Natural killer cell treated with Interleukin-12 subunit alpha and Interleukin-12 subunit beta and Interleukin-15 and Interleukin-18, amount 100 ng/mL, for 72 hours (primary cell): ENCODE data around the gene CD177. TPM values are rescaled to one million over a fixed set of nuclear protein-coding genes. Genes with fewer than 3 reads are reported as not detected.
A peak's percentile ranks its signal among the peaks of the same experiment; 100 is the strongest.
"Not testable (repeated sequence)": the region's sequence is repeated elsewhere in the genome, so short reads cannot be mapped to it uniquely, and the experiment has no call there.

Experiments
- ATAC-seq, 2 donors: fragments of 150-1000 bp; cut with Tn5 transposase in 1 of 2; sonication (Bioruptor Pico), chemical (Tn5 transposase) in 1 of 2; 2 replicates each; pipeline ENCODE4 v1.10.0; 2021
- DNase-seq: peaks from one replicate; pipeline ENCODE4 v3.0.0; 2022; ENCODE audit warnings: low spot score
- H3K27ac Mint-ChIP-seq, 2 donors: 1 replicate in 1 of 2; 2 replicates in 1 of 2; pipeline ENCODE4 v1.8.0; 2022; ENCODE audit warnings: mixed read lengths in 2 of 2, mild to moderate bottlenecking in 1 of 2, moderate library complexity in 1 of 2
- H3K27me3 Mint-ChIP-seq, 2 donors: 1 replicate in 1 of 2; 2 replicates in 1 of 2; pipeline ENCODE4 v1.8.0; 2022; ENCODE audit warnings: mixed read lengths in 2 of 2
- H3K36me3 Mint-ChIP-seq: one replicate; pipeline ENCODE4 v1.8.0; 2022; ENCODE audit warnings: mixed read lengths
- H3K4me1 Mint-ChIP-seq, 2 donors: 1 replicate in 1 of 2; 2 replicates in 1 of 2; pipeline ENCODE4 v1.8.0; 2022; ENCODE audit warnings: low read depth in 2 of 2, mixed read lengths in 2 of 2, mild to moderate bottlenecking in 1 of 2
- H3K4me3 Mint-ChIP-seq: one replicate; pipeline ENCODE4 v1.8.0; 2022; ENCODE audit warnings: mixed read lengths
- H3K9me3 Mint-ChIP-seq: 2 replicates; pipeline ENCODE4 v1.8.0; 2022; ENCODE audit warnings: mixed read lengths
- total RNA-seq, 2 donors: library from RNA; stranded (reverse); gene quantifications; one replicate each; pipeline ENCODE4 v1.2.3, GENCODE V29; 2022

Gene CD177
- total RNA-seq, 2 donors from 2014 or later: not detected

DNA sequence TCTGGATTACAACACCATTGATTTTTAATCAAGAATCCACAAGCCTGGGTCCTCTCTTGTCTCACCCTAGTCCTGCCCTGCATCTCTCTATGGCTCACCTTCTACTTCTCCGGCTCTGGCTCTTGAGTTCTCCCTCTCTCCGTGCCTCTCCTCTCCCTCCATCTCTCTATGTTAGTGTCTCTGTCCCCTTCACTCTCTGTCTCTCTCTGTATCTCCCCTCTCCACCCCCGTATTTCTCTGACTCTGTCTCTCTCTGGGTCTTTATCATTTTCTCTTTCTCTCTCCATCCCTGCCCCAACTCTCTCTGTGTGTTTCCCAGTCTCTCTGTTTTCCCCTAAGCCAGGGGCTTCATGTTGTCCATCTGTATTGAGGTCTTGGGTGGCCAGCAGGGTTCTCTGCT lies 12.4 kb upstream of the CD177 start:
- DNase-seq, ATAC-seq, H3K36me3 Mint-ChIP-seq, H3K27ac Mint-ChIP-seq, H3K9me3 Mint-ChIP-seq, H3K4me1 Mint-ChIP-seq, H3K4me3 Mint-ChIP-seq: not testable (repeated sequence)
- H3K27me3 Mint-ChIP-seq: peaks cover 18 to 36% of the 10 kb centered on the region in 2 donors

DNA sequence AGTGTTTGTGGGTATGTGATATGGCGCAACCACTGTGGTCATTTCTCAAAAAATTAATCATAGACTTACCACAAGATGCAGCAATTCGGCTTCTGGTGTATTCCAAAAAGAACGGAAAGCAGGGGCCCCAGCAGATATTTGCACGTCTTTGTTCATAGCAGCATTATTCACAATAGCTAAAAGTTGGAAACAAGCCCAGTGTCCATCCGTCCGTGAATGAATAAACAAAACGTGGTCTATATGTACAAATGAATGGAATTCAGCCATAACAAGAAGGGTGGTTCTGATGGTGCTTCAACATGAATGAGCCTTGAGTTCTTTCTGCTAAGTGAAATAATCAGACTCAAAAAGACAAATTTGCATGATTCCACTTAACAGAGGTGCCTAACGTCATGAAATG lies 11.4 kb upstream of the CD177 start:
- not testable (repeated sequence) for H3K4me1 Mint-ChIP-seq, H3K36me3 Mint-ChIP-seq, H3K9me3 Mint-ChIP-seq, ATAC-seq, DNase-seq, H3K4me3 Mint-ChIP-seq
- peak overlapping the region in 1 of 2 donors; percentile 64 for H3K27ac Mint-ChIP-seq
- H3K27me3 Mint-ChIP-seq: peaks cover 17 to 36% of the 10 kb centered on the region in 2 donors

DNA sequence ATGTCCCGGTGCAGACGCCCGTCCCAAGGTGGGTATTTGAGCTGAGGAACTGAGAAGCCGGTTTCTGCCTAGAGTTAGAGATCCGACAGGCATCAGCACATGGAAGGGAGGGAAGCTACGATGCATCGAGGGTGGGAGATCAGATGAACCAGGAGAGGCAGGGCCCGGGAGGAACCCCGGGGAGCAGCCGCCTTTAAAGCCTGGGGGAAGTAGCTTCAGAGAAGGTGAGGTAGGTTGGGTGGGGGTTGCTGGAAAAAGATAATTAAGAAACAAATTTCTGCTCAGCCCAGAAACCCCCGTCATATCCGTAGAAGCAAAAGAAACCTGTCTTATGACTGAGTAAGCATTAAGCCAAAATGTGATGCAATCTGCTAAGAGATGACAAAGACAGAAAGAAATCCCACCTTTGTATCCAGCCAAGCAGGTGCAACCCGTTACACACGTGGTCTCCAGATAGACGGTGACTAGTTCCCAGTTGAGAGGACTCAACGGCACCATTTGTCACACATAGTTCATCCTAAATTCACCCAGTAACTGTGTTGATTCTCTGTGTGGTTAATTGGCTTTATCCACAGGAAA lies 9.1 kb upstream of the CD177 start:
- H3K27me3 Mint-ChIP-seq: peaks cover 17 to 36% of the 10 kb centered on the region in 2 donors
- H3K4me1 Mint-ChIP-seq, H3K36me3 Mint-ChIP-seq, H3K9me3 Mint-ChIP-seq, DNase-seq, H3K4me3 Mint-ChIP-seq, H3K27ac Mint-ChIP-seq, ATAC-seq: not testable (repeated sequence)

DNA sequence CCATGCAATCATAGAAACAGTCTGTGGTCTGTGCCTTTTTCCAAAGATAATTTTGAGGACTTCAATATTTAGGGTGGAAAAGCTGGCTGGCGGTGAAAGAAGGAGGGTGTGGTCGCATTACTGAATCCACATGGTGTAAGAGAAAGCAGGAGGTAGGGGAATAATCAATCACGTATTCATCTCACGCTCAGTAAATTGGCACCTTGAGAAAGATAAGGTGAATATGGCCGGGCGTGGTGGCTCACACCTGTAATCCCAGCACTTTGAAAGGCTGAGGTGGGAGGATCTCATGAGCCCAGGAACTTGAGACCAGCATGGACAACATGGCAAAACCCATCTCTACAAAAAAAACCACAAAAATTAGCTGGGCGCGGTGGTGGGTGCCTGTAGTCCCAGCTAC lies 3.7 kb upstream of the CD177 start:
- ATAC-seq, H3K27ac Mint-ChIP-seq, H3K4me3 Mint-ChIP-seq, H3K9me3 Mint-ChIP-seq, DNase-seq, H3K4me1 Mint-ChIP-seq, H3K36me3 Mint-ChIP-seq: not testable (repeated sequence)
- peaks cover 8 to 17% of the 10 kb centered on the region in 2 donors for H3K27me3 Mint-ChIP-seq

DNA sequence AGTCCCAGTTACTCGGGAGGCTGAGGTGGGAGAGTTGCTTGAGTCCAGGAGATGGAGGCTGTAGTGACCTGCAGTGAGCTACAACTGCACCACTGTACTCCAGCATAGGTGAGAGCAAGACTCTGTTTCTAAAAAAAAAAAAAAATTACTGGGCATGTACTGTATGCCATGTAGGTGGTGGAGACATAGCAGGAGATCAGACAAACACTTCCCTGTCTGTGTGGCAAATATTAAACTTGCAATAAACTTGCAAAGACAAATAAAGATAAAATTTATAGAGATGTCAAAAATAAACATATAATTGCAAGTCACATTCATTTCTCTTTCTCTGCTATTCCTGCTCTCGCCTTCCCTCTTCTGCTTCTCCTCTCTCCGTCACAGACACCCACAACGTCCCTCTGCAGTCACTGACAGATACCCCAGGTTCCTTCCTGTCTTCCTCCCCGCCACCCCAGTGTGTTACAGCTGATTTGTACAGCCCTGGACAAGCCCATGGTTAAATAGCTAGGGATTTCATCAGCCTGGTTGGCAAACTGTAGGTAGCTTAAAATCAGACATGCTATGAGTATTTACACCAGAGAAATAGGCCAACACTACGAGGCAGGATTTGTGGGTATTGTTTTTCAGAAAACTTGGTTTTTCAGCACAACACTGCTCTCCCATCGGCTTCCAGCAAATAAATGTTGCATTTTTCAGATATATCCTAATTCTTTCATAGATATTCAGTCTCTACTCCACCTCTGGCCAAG lies 1.3 kb upstream of the CD177 start:
- no peak for DNase-seq
- Mint-ChIP-seq H3K9me3 (no peaks in the 10 kb centered on the region), H3K4me1 (no peaks in the 10 kb centered on the region), H3K27ac (no peak overlapping the region), H3K4me3 (no peak overlapping the region), H3K27me3 (peaks cover 11 to 18% of the 10 kb centered on the region in 2 donors), H3K36me3 (no peaks in the 10 kb centered on the region)
- ATAC-seq: no peak

DNA sequence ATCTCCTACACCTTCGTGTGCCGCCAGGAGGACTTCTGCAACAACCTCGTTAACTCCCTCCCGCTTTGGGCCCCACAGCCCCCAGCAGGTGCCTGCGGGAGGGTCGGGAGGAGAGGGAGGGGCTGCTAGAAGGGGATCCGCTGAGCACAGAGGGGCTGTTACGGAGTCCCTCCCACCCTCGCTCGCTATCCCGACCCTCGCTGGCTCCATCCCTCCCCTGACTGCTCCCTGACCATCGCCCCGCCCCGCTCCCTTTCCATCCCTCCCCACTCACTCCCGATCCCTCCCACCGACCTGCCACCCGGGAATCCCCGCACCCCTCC lies 780 bp downstream of the CD177 start:
- H3K27ac Mint-ChIP-seq: no peak overlapping the region

DNA sequence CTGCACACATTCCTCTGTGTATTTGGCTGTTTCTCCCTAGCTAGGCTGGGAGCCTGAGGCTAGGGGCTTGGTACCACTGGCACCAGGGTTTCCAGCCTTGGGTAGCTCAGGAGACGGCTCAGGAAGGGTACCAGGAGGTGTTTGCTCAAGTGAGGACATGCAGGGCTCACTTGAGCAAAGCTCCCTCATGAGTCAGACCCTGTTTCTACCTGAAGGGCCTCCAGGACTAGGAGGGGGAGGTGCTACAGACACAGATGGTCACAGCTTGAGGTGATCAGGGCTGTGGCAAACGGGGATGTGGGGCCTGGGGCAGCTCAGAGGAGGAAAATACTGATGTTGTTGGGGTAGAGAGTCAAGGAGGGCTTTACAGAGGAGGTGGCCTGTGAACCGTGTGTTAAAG lies 3.3 kb downstream of the CD177 start:
- H3K27ac Mint-ChIP-seq, ATAC-seq, H3K36me3 Mint-ChIP-seq, H3K4me1 Mint-ChIP-seq, H3K9me3 Mint-ChIP-seq, DNase-seq, H3K4me3 Mint-ChIP-seq: not testable (repeated sequence)
- peaks cover 11 to 18% of the 10 kb centered on the region in 2 donors for H3K27me3 Mint-ChIP-seq

More for the DNA sequence above, 780 bp downstream of the CD177 start:
- H3K27me3 Mint-ChIP-seq: peaks cover 11 to 18% of the 10 kb centered on the region in 2 donors
- no peaks in the 10 kb centered on the region for H3K9me3 Mint-ChIP-seq
- H3K4me1 Mint-ChIP-seq: no peaks in the 10 kb centered on the region
- H3K36me3 Mint-ChIP-seq: no peaks in the 10 kb centered on the region
- DNase-seq (no peak), ATAC-seq (no peak)
- no peak overlapping the region for H3K4me3 Mint-ChIP-seq

DNA sequence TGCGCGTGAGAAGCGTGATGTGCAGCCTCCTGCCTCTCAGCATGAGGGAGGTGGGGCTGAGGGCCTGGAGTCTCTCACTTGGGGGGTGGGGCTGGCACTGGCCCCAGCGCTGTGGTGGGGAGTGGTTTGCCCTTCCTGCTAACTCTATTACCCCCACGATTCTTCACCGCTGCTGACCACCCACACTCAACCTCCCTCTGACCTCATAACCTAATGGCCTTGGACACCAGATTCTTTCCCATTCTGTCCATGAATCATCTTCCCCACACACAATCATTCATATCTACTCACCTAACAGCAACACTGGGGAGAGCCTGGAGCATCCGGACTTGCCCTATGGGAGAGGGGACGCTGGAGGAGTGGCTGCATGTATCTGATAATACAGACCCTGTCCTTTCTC lies 8.7 kb downstream of the CD177 start:
- H3K9me3 Mint-ChIP-seq: no peaks in the 10 kb centered on the region
- no peak for ATAC-seq

DNA sequence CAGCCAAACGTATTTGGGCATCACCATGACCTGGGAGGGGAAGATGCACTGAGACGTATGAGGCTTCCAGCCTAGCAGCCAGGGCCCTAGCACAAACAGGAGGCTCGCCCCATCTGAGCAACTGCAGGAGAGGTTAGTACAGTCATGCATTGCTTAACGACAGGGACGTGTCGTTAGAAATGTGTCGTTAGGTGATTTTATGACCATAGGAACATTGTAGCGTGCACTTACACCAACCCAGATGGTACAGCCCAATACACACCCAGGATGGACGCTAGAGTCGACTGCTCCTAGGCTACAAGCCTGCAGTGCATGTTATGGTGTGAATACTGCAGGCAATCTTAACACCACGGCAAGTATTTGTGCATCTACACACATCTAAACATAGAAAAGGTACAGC lies 9.3 kb downstream of the CD177 start:
- ATAC-seq (no peak), DNase-seq (no peak)
- Mint-ChIP-seq H3K4me3 (no peak overlapping the region), H3K4me1 (no peaks in the 10 kb centered on the region), H3K9me3 (no peaks in the 10 kb centered on the region), H3K27ac (no peak overlapping the region), H3K27me3 (peaks cover 3% of the 10 kb centered on the region in 2 donors), H3K36me3 (no peaks in the 10 kb centered on the region)

More for the DNA sequence above, 8.7 kb downstream of the CD177 start:
- Mint-ChIP-seq H3K27ac (no peak overlapping the region), H3K27me3 (peaks cover 0 to 3% of the 10 kb centered on the region in 2 donors), H3K36me3 (no peaks in the 10 kb centered on the region), H3K4me3 (no peak overlapping the region), H3K4me1 (no peaks in the 10 kb centered on the region)
- no peak for DNase-seq

DNA sequence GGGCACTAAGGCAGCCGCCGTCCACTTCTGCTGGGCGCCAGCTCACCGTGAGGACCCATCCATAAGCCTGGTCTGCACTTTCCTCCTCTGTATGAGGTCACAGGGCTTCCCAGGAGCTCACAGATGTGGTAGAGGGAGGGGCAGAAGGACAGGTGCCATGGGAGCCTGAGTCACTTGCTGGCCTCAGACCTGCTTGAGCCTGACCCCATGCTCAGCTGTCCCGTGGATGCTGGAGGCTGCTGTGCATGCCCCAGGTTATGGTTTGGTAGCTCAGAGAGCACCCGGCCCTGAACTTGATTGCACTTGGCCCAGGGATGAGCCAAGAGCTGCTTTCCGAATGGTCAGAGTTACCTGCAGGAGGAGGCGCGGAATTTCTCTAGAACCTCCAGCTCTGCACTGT lies 12.2 kb downstream of the CD177 start:
- H3K4me1 Mint-ChIP-seq, H3K9me3 Mint-ChIP-seq, H3K4me3 Mint-ChIP-seq, H3K27ac Mint-ChIP-seq, DNase-seq, H3K36me3 Mint-ChIP-seq: not testable (repeated sequence)
- H3K27me3 Mint-ChIP-seq: peaks cover 3 to 11% of the 10 kb centered on the region in 2 donors
- ATAC-seq: peak in 1 of 2 donors; percentile 6

DNA sequence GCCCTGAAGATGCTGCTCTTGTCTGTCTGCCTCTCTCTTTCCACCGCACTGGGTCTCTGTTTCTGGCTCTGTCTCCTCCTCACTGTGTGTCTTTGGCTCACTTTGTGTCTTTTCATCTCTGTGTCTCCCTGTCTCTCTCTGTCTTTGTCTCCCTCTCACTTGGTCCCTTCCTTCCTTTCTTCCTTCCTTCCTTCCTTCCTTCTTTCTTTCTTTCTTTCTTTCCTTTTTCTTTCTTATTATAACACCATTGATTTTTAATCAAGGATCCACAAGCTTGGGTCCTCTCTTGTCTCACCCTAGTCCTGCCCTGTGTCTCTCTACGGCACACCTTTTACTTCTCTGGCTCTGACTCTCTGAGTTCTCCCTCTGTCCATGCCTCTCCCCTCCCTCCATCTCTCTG lies 14.3 kb downstream of the CD177 start:
- H3K4me1 Mint-ChIP-seq: no peaks in the 10 kb centered on the region

DNA sequence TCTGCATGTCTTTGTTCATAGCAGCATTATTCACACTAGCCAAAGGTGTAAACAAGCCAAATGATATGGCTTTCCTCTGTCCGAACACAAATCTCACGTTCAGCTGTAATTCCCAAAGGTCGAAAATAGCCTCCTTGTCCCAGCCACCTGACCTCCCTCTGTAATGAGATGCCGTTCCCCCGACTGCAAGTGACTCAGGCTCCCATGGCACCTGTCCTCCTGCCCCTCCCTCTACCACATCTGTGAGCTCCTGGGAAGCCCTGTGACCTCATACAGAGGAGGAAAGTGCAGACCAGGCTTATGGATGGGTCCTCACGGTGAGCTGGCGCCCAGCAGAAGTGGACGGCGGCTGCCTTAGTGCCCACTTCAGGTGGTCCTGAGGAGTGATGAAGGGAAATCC lies 15.4 kb downstream of the CD177 start:
- not testable (repeated sequence) for ATAC-seq, H3K9me3 Mint-ChIP-seq, H3K36me3 Mint-ChIP-seq

More for the DNA sequence above, 14.3 kb downstream of the CD177 start:
- H3K36me3 Mint-ChIP-seq: no peaks in the 10 kb centered on the region
- H3K27me3 Mint-ChIP-seq: peaks cover 9 to 18% of the 10 kb centered on the region in 2 donors
- DNase-seq (no peak), ATAC-seq (no peak)
- H3K27ac Mint-ChIP-seq: no peak overlapping the region
- no peak overlapping the region for H3K4me3 Mint-ChIP-seq
- H3K9me3 Mint-ChIP-seq: no peaks in the 10 kb centered on the region

DNA sequence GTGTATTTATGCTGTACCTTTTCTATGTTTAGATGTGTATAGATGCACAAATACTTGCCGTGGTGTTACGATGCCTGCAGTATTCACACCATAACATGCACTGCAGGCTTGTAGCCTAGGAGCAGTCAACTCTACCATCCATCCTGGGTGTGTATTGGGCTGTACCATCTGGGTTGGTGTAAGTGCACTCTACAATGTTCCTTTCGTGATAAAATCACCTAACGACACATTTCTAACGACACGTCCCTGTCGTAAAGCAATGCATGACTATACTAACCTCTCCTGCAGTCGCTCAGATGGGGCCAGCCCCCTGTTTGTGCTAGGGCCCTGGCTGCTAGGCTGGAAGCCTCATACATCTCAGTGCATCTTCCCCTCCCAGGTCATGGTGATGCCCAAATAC lies 18.4 kb downstream of the CD177 start:
- no peak overlapping the region for H3K4me3 Mint-ChIP-seq
- no peaks in the 10 kb centered on the region for H3K9me3 Mint-ChIP-seq

More for the DNA sequence above, 15.4 kb downstream of the CD177 start:
- H3K4me1 Mint-ChIP-seq, DNase-seq, H3K27ac Mint-ChIP-seq, H3K4me3 Mint-ChIP-seq: not testable (repeated sequence)
- H3K27me3 Mint-ChIP-seq: peaks cover 9 to 18% of the 10 kb centered on the region in 2 donors

DNA sequence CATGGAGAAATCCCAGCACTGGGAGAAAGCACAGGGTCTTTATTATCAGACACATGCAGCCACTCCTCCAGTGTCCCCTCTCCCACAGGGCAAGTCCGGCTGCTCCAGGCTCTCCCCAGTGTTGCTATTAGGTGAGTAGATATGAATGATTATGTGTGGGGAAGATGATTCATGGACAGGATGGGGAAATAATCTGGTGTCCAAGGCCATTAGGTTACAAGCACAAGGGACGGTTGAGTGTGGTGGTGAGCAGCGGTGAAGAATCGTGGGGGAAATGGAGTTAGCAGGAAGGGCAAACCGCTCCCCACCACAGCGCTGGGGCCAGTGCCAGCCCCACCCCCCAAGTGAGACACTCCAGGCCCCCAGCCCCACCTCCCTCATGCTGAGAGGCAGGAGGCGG lies 19.0 kb downstream of the CD177 start:
- DNase-seq (no peak), ATAC-seq (peak in 1 of 2 donors; percentile 28)
- Mint-ChIP-seq H3K27me3 (peaks cover 6 to 17% of the 10 kb centered on the region in 2 donors), H3K36me3 (no peaks in the 10 kb centered on the region), H3K4me3 (no peak overlapping the region), H3K9me3 (no peaks in the 10 kb centered on the region), H3K4me1 (no peaks in the 10 kb centered on the region), H3K27ac (no peak overlapping the region)

More for the DNA sequence above, 18.4 kb downstream of the CD177 start:
- no peak overlapping the region for H3K27ac Mint-ChIP-seq
- no peak for DNase-seq
- no peaks in the 10 kb centered on the region for H3K36me3 Mint-ChIP-seq
- no peaks in the 10 kb centered on the region for H3K4me1 Mint-ChIP-seq
- peaks cover 6 to 18% of the 10 kb centered on the region in 2 donors for H3K27me3 Mint-ChIP-seq
- no peak for ATAC-seq
